ENCODE measurements around the gene SCEL. TPM values are rescaled to one million over a fixed set of nuclear protein-coding genes. Genes with fewer than 3 reads are reported as not detected.

The SCEL gene
- total and polyA plus RNA-seq, 2 experiments from 2014 or later: not detected

DNA sequence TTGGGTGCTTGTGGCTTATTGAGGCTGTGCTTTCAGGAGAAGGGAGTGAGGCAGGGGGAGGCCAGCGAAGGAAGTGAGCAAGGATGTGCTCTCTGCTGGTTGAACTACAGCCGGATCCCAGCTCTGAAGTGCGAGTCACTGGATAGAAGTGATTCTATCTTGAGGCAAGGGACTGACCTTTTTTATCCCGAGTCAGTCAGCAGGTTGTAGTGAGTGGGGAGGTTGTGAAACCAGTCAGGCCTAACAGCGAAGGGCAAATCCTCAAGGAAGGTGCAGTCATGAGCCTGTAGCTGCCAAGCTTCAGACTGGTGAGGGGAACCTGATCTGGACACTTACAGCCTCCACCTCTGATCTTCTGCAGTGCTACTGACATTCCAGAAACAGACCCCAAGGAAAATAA, 18.6 kb downstream of the SCEL start:
- peak overlapping the region; percentile 33; the same call in 1 of the 2 replicates for H2AFZ ChIP-seq
- no peaks in the 10 kb centered on the region for H3K36me3 ChIP-seq (ENCODE audit: insufficient read depth)
- H3K4me1 ChIP-seq (ENCODE audit: insufficient read depth): no peaks in the 10 kb centered on the region
- no peaks in the 10 kb centered on the region for H4K20me1 ChIP-seq (replicated peaks; ENCODE audit: insufficient read depth)
- no peaks in the 10 kb centered on the region for H3K9me2 ChIP-seq (ENCODE audit: insufficient read depth)
- ATAC-seq (no peak), DNase-seq (ENCODE audit: low spot score) (no peak)
- H3K27me3 ChIP-seq (ENCODE audit: insufficient read depth): no peaks in the 10 kb centered on the region
- no peaks in the 10 kb centered on the region for H3K79me2 ChIP-seq (replicated peaks; ENCODE audit: insufficient read depth)
- no peaks in the 10 kb centered on the region for H3F3A ChIP-seq (replicated peaks; ENCODE audit: low read depth)
- Mint-ChIP-seq H3K4me3 (no peak overlapping the region), H3K36me3 (ENCODE audit: low read depth) (no peaks in the 10 kb centered on the region), H3K4me1 (no peaks in the 10 kb centered on the region), H3K9me3 (no peaks in the 10 kb centered on the region), H3K27me3 (ENCODE audit: insufficient read depth, low read depth, poor library complexity) (no peaks in the 10 kb centered on the region), H3K27ac (no peak overlapping the region)
- H3K4me3 ChIP-seq: no peak overlapping the region
- TF ChIP-seq, protein P1, sequence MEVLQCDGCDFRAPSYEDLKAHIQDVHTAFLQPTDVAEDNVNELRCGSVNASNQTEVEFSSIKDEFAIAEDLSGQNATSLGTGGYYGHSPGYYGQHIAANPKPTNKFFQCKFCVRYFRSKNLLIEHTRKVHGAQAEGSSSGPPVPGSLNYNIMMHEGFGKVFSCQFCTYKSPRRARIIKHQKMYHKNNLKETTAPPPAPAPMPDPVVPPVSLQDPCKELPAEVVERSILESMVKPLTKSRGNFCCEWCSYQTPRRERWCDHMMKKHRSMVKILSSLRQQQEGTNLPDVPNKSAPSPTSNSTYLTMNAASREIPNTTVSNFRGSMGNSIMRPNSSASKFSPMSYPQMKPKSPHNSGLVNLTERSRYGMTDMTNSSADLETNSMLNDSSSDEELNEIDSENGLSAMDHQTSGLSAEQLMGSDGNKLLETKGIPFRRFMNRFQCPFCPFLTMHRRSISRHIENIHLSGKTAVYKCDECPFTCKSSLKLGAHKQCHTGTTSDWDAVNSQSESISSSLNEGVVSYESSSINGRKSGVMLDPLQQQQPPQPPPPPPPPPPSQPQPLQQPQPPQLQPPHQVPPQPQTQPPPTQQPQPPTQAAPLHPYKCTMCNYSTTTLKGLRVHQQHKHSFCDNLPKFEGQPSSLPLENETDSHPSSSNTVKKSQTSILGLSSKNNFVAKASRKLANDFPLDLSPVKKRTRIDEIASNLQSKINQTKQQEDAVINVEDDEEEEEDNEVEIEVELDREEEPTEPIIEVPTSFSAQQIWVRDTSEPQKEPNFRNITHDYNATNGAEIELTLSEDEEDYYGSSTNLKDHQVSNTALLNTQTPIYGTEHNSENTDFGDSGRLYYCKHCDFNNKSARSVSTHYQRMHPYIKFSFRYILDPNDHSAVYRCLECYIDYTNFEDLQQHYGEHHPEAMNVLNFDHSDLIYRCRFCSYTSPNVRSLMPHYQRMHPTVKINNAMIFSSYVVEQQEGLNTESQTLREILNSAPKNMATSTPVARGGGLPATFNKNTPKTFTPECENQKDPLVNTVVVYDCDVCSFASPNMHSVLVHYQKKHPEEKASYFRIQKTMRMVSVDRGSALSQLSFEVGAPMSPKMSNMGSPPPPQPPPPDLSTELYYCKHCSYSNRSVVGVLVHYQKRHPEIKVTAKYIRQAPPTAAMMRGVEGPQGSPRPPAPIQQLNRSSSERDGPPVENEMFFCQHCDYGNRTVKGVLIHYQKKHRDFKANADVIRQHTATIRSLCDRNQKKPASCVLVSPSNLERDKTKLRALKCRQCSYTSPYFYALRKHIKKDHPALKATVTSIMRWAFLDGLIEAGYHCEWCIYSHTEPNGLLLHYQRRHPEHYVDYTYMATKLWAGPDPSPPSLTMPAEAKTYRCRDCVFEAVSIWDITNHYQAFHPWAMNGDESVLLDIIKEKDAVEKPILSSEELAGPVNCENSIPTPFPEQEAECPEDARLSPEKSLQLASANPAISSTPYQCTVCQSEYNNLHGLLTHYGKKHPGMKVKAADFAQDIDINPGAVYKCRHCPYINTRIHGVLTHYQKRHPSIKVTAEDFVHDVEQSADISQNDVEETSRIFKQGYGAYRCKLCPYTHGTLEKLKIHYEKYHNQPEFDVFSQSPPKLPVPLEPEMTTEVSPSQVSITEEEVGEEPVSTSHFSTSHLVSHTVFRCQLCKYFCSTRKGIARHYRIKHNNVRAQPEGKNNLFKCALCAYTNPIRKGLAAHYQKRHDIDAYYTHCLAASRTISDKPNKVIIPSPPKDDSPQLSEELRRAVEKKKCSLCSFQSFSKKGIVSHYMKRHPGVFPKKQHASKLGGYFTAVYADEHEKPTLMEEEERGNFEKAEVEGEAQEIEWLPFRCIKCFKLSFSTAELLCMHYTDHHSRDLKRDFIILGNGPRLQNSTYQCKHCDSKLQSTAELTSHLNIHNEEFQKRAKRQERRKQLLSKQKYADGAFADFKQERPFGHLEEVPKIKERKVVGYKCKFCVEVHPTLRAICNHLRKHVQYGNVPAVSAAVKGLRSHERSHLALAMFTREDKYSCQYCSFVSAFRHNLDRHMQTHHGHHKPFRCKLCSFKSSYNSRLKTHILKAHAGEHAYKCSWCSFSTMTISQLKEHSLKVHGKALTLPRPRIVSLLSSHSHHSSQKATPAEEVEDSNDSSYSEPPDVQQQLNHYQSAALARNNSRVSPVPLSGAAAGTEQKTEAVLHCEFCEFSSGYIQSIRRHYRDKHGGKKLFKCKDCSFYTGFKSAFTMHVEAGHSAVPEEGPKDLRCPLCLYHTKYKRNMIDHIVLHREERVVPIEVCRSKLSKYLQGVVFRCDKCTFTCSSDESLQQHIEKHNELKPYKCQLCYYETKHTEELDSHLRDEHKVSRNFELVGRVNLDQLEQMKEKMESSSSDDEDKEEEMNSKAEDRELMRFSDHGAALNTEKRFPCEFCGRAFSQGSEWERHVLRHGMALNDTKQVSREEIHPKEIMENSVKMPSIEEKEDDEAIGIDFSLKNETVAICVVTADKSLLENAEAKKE (CRISPR knock-in tag; IDR thresholded peaks at IDR 0.05): no peak
- no peak for TF ChIP-seq EZH2 (IDR thresholded peaks at IDR 0.05; ENCODE audit: low read depth, unreplicated experiment)
- TF ChIP-seq, protein P2, sequence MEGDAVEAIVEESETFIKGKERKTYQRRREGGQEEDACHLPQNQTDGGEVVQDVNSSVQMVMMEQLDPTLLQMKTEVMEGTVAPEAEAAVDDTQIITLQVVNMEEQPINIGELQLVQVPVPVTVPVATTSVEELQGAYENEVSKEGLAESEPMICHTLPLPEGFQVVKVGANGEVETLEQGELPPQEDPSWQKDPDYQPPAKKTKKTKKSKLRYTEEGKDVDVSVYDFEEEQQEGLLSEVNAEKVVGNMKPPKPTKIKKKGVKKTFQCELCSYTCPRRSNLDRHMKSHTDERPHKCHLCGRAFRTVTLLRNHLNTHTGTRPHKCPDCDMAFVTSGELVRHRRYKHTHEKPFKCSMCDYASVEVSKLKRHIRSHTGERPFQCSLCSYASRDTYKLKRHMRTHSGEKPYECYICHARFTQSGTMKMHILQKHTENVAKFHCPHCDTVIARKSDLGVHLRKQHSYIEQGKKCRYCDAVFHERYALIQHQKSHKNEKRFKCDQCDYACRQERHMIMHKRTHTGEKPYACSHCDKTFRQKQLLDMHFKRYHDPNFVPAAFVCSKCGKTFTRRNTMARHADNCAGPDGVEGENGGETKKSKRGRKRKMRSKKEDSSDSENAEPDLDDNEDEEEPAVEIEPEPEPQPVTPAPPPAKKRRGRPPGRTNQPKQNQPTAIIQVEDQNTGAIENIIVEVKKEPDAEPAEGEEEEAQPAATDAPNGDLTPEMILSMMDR (conservative IDR thresholded peaks at IDR 0.05; ENCODE audit: low read depth in 2 of 2): no peak
- no peak overlapping the region for H3K4me2 ChIP-seq
- no peak overlapping the region for H3K27ac ChIP-seq (ENCODE audit: low read depth)

DNA sequence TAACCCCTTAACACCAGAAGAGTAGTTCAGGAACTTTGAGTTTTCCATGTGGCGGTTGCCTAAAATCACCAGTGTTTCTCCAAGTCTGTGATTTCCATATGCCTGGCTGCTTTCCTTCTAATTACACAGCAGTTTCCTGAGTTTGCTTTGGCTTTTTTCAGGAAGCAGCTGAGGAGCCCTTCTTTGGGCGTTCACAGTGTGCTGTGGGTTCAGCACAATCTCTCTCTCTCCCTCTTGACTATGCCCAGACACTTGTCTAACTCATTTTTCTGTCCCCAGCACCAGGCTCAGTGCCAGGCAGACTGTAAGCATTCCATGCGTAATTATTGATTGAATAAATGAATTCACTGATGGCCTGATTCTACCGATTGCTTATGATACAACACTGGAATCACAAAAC, 19.7 kb downstream of the SCEL start:
- Histone ChIP-seq H3K4me3 (no peak overlapping the region), H3F3A (replicated peaks; ENCODE audit: low read depth) (no peaks in the 10 kb centered on the region), H3K9me2 (ENCODE audit: insufficient read depth) (no peaks in the 10 kb centered on the region), H4K20me1 (replicated peaks; ENCODE audit: insufficient read depth) (no peaks in the 10 kb centered on the region), H3K79me2 (replicated peaks; ENCODE audit: insufficient read depth) (no peaks in the 10 kb centered on the region), H2AFZ (no peak overlapping the region; the same call in 1 of the 2 replicates), H3K36me3 (ENCODE audit: insufficient read depth) (no peaks in the 10 kb centered on the region), H3K4me1 (ENCODE audit: insufficient read depth) (no peaks in the 10 kb centered on the region), H3K27me3 (ENCODE audit: insufficient read depth) (no peaks in the 10 kb centered on the region), H3K4me2 (no peak overlapping the region), H3K27ac (ENCODE audit: low read depth) (no peak overlapping the region)
- no peaks in the 10 kb centered on the region for H3K36me3 Mint-ChIP-seq (ENCODE audit: low read depth)
- no peaks in the 10 kb centered on the region for H3K27me3 Mint-ChIP-seq (ENCODE audit: insufficient read depth, low read depth, poor library complexity)
- H3K4me3 Mint-ChIP-seq: no peak overlapping the region
- DNase-seq (ENCODE audit: low spot score) (no peak), ATAC-seq (no peak)
- H3K9me3 Mint-ChIP-seq: no peaks in the 10 kb centered on the region
- H3K27ac Mint-ChIP-seq: no peak overlapping the region
- no peaks in the 10 kb centered on the region for H3K4me1 Mint-ChIP-seq
- TF ChIP-seq, protein P2 (conservative IDR thresholded peaks at IDR 0.05; ENCODE audit: low read depth in 2 of 2): no peak
- no peak for TF ChIP-seq EZH2phosphoT487 (IDR thresholded peaks at IDR 0.05; ENCODE audit: unreplicated experiment)
- TF ChIP-seq JUNB (IDR thresholded peaks at IDR 0.05; ENCODE audit: unreplicated experiment): no peak
- TF ChIP-seq EZH2 (IDR thresholded peaks at IDR 0.05; ENCODE audit: low read depth, unreplicated experiment): no peak
